ENCODE results near the gene TUBB4B.

- TF ChIP-seq POLR2AphosphoS5 (IDR thresholded peaks at IDR 0.05) (no peak), POLR2A (IDR thresholded peaks at IDR 0.05) (no peak)
Measured at GRCh38 chr9:137252555-137253506, 11.7 kb downstream of the TUBB4B start.

Data from stomach (tissue), 4 donors.